ENCODE measurements around the gene IGF1R. TPM values are rescaled to one million over a fixed set of nuclear protein-coding genes. Genes with fewer than 3 reads are reported as not detected.

IGF1R gene
- total and polyA plus RNA-seq, 2 of the 13 experiments (the other 11 are each of a cell fraction or from before 2014, with no cell fraction given) = 15.9 to 18.4 TPM

- TF ChIP-seq ZNF629 (CRISPR knock-in tag; conservative IDR thresholded peaks at IDR 0.05) (peak; percentile 32; the same call in 1 of the 2 replicates), HDAC1 (CRISPR knock-in tag; IDR thresholded peaks at IDR 0.05) (peak; percentile 24; the same call in 1 of the 2 replicates), ZNF772 (CRISPR knock-in tag; IDR thresholded peaks at IDR 0.05) (0 out of 2 replicates have a peak, but pooled peaks have one; percentile 41), ZKSCAN5 (CRISPR knock-in tag; IDR thresholded peaks at IDR 0.05) (no peak), ELF3 (CRISPR knock-in tag; IDR thresholded peaks at IDR 0.05) (peak; percentile 96), ARID5B (CRISPR knock-in tag; IDR thresholded peaks at IDR 0.05) (peak; percentile 77), BRF2 (CRISPR knock-in tag; IDR thresholded peaks at IDR 0.05) (no peak), MAFG (CRISPR knock-in tag; IDR thresholded peaks at IDR 0.05) (no peak), NR2F6 (IDR thresholded peaks at IDR 0.05) (no peak), NR2F6 (CRISPR knock-in tag; IDR thresholded peaks at IDR 0.05) (peak; percentile 35; the same call in 1 of the 2 replicates), ELF4 (CRISPR knock-in tag; IDR thresholded peaks at IDR 0.05; ENCODE audit: borderline replicate concordance) (peak; percentile 80; the same call in 1 of the 2 replicates), ZBTB43 (CRISPR knock-in tag; conservative IDR thresholded peaks at IDR 0.05) (peak; percentile 97), HMGXB4 (CRISPR knock-in tag; IDR thresholded peaks at IDR 0.05; ENCODE audit: borderline replicate concordance in 1 of 2, low read depth in 1 of 2) (no peak), ZNF331 (CRISPR knock-in tag; IDR thresholded peaks at IDR 0.05) (peak; percentile 89), PHF8 (CRISPR knock-in tag; IDR thresholded peaks at IDR 0.05) (no peak), SALL1 (CRISPR knock-in tag; IDR thresholded peaks at IDR 0.05) (peak; percentile 65), ZNF644 (CRISPR knock-in tag; IDR thresholded peaks at IDR 0.05; ENCODE audit: low read depth) (peak; percentile 78), ZNF580 (CRISPR knock-in tag; IDR thresholded peaks at IDR 0.05; ENCODE audit: borderline replicate concordance, low read depth) (peak; percentile 58; the same call in 1 of the 2 replicates), ZNF747 (CRISPR knock-in tag; IDR thresholded peaks at IDR 0.05; ENCODE audit: borderline replicate concordance) (peak; percentile 43; the same call in 1 of the 2 replicates)
These were observed 90.5 kb downstream of the IGF1R start (continued) for GRCh38 chr15:98738689-98739401.
